NCI-H510A treated with DMSO at 0.1 percent for 48 hours (cell line): ENCODE measurements around the gene TSPEAR.

ENCODE experiments used
- DNase-seq: peaks from one replicate; lab custom pipeline; 2025; lab: John Stamatoyannopoulos, UW

Gene TSPEAR

DNA sequence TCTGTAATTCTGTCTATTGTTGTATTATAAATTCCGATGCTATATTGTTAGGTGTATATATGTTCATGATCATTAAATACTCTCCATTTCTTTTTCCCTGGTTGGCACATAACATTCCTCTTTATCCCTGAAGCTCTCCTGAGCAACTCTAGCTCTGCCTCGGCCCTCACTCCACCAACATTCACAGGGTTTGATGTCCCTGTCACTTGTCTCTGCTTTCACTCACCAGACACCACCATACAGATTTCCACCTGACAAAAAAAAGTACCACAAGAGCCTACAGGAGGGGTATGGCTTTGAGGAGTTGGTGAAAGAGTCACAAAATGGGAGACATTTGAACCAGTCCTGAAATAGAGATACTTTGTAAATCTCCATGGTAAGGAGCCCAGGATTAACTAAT, 8.8 kb upstream of the TSPEAR start:
- no peak for DNase-seq

DNA sequence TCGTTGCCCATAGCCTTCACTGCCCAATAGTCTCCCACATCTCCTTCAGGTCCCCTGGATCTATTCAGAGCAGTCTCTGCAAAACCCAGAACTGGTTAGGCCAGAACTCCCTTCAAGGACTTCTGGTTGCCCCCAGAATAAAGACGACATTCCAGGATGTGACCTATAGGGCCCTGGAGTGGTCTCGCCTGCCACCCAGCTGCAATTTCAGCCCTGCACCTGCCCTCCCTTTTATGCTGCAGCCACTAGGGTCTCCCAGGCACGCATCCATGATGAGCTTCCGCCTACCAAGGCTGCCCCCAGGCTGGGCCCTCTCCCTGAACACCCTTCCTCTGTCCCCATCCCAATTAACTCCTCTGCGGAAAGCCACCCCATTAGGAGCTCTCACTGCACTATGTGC, 7.2 kb upstream of the TSPEAR start:
- DNase-seq: no peak

DNA sequence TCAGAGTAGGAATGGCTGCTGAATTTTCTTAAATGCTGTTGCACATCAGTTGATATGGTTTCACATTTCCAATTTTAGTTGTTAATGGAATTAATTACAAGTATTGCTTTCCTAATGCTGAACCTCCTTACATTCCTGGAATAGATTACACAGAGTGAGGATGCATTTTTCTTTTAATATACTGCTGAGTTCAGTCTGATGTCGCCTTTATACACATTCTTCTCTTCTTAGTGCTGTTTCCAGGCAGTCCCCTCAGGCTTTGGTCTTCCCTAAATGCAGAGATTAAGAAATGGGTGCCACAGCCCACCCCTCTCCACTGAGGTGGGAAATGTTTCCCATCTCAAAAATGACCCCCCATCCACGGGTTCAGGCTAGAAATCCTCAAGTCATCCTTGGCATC, 6.7 kb upstream of the TSPEAR start:
- no peak for DNase-seq

DNA sequence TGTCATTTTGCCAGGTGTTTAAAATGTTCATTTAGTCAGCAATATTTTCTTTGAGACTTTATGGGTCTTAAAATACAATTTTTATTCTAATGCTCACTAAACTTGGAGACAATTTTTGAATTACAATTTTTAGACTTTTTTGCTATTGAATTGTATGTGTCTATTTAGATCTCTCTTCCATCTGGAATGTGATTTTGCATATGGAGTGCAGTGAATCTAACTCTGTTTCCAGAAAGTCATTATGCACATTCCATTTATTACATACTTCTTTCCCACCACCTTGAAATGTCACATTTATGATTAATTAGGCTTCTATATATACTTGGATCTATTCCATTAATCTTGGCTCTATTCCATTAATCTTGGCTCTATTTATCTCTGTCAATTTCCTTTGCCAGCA, 5.6 kb upstream of the TSPEAR start:
- DNase-seq: no peak

DNA sequence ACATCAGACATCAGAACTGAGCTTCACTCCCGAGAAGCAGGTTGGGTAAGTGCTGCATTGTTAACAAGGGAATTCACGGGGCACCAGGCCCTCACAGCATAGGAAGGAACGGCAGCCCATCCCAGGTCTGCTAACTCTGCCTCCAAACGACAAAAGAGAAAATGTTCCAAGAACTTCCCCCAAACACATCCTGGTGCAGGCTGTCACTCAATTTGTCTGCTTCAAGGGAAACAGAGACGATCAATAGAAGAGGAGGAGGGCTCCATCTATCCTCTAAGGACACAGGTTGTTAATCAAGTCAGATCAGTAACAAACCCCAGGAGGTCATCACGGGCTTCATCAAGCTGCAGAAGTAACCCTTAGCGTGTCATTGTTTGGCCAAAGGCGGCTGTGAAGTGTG, 3.5 kb upstream of the TSPEAR start:
- DNase-seq: no peak

DNA sequence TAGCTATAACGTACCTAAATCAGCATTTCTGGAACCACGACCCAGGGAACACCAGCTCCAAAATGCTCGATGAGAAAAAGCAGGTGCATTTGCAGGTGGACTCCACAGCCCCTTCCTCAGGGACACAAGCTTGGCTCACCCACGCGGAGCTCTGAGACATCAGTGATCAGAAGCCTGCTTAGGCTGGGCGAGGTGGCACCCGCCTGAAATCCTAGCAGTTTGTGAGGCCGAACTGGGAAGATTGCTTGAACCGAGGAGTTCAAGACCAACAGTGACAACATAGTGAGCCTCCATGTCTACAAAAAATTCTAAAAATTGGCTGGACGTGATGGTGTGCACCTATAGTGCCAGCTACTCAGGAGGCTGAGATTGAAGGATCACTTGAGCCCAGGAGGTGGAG, 2.5 kb upstream of the TSPEAR start:
- DNase-seq: no peak

DNA sequence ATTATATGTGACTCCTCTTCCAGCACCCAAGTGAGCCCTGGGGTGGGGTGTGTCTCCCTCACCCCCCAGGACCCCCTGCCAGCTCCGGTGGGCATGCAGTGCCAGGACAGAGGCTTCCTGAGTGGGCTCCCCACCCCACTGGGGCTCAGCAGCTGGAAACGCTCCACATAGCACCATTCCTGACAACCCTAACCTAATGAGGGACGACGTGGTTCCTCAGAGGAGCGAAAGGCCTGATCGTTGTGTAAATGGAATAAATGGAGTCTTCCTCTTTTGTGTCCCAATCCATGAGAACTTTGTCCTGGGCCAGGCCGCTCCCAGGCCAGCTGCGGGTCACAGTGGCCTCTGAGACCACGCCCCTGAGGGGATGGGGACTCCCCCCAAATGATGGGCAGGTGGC, 1.8 kb upstream of the TSPEAR start:
- no peak for DNase-seq

DNA sequence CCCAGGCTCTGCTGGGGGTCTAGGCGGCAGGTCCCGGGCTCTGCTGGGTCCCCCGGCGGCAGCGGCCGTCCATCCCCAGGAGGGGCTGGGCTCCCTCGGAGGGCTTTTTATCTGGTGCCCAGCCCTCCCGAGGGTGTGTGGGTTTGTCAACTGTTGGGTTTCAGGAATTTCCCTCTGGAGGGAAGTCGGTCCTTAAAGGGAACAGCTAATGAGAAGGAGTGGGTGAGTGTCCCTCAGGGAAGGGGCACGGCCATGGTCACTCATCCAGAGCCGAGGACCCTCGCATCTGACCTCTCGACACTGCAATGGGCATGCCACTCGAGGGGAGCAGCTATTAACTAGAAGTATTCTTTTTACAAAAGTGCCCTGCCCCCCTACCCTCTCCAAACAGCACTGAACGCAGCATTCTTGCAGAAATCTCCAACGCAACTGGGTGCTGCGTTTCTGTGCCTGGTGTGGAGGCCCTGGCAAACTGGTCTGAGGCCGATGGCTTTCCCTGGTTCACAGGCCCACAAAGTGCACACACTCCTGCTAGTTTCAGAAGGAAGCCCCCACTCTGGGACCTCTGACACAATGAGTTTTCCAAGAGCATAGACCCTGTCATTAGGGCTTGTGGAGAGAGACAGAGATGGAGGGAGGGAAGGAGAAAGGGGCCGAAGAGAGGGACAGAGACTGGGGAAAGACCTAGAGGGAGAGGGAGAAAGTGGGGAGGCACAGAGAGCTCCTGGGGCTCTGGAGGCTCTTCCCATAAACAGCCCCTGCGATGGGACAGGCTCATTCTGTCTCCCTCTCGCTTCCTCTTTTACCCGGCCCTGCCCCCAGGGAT, 1.0 kb upstream of the TSPEAR start:
- DNase-seq: no peak

DNA sequence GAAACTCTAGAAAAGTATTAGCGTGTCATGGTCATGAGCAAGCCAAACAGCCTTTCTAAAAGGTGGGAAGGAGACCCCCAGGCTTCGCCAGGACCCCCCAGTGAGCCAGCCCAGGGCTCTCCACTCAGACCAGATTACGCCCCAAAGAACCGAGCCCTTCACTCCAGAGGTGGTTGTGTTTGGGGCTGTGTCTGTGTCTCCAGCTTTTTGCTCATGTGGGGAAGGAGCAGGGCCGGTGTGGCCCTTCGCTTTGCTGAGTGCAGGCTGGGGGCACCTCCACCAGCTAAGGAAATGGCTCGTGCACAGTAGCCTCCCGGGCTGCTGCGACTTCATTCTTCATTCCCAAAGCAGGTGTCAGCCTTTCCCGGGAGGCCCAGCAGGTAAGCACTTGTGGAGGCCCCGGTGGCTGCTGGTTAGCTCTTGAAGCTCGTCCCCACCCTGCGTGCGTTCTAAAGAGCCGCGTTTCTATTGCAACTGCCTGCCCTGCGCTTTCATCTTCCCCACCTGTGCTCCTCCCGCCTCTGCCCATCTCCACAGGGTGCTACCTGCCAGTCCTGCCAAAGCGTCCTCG, 531 bp downstream of the TSPEAR start:
- DNase-seq: peak; percentile 95

DNA sequence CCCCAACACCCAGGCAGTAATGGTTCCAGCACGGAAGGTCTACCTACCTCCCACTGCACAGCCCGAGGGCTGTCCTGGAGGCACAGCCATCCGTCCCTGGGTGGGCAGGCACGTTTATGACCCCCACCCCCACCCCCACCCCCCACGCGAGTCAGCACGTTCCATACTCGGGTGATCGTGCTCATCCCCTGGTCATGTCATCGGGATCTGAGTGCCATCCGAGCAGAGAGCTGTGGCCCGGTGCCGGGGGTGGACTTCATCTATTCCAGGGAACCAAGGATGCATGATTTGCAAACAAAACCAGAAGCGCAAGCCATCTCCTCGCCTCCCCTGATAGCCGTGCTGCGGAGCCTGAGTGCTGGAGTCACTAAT, 1.1 kb downstream of the TSPEAR start:
- no peak for DNase-seq

DNA sequence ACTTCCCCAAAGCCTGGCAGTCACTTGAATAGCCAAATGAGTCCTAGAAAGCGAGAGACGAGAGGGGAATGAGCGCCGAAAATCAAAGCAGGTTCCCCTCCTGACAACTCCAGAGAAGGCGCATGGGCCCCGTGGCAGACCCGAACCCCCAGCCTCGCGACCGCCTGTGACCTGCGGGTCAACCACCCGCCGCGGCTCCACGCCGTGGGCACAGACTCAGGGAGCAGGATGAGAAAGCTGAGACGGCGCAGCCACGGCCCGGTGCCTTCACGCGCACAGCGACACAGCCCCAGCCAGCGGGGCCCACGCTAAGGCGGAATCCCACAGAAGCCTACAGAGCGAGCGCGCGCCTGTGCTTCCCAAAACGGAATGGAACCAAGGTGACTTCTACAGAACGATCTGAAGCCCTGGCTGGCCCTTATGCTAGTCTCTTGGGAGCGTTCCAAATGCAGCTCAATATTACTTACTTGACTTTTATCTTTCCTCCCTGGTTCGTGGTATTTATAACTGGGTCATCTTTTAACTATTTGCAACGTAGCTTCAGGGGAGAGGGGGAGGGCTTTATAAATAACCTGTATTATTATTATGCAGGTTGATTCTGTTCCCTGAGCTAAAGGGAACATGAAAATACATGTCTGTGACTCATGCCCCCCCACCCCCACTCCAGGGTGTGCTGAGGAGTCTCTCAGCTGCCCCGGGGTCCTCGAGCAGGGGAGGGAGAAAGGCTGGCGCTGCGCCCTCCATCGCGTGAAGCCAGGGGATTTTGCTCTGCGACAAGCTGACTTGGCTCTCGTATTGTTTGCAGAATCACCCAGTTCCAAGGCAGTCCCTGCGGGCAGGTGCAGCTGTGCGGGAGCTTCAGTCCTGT, 1.7 kb downstream of the TSPEAR start:
- DNase-seq: peak; percentile 31

DNA sequence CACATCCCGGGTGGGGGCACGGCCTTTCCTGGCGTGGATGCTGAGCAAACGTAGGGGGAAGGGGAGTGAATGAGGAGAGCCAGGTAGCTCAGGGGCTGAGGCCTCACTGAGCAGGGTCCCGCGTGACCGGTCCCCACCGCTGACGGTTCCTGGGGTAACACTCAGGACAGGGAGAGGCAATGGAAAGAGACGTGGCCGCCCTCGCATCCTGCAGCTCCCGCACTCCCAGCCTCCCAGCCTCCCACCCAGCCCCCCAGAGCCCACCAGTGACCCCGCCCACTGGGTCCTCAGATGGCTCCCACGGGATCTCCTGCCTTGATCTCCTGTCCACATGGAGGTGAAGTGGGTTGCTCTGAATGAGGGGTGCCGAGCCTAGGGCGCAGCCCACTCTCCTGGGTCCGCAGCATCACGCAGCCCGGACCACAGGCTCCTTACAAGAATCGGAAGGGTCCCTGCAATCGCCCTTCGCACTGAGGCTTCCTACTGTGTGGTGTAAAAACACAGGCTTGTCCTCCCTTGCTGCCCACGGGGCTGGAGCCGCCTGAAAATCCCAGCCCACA, 2.4 kb downstream of the TSPEAR start:
- no peak for DNase-seq

DNA sequence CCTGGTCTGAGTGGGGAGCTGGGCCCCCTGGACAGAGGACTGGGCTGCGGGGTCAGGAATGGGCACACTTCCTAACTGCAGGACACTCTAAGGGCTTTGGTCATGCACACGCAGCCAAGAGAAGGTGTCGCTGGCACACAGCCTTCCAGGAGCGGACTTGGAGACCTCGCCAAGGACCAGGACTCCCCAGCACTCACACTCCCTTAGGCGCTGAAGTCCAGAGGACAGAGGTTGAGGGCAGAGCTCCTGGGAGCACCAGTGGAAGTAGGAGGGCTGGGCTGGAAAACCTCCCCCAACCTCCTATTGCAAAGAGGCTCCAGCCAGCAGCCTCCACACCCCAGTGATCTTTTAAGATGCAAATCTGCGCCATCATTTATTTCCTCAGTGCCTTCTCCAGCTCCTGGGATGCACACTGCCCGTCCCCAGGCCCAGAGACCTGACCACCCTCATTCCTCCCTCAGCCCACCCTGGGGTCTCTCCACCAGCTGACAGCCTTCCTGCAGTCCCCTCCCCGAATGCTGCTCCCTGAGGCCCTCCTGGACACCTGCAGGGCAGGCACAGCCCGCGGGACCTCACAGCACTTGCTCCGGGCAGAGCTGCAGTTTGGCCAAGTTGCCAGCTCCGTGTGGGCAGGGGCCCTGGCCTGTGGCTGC, 3.0 kb downstream of the TSPEAR start:
- no peak for DNase-seq

DNA sequence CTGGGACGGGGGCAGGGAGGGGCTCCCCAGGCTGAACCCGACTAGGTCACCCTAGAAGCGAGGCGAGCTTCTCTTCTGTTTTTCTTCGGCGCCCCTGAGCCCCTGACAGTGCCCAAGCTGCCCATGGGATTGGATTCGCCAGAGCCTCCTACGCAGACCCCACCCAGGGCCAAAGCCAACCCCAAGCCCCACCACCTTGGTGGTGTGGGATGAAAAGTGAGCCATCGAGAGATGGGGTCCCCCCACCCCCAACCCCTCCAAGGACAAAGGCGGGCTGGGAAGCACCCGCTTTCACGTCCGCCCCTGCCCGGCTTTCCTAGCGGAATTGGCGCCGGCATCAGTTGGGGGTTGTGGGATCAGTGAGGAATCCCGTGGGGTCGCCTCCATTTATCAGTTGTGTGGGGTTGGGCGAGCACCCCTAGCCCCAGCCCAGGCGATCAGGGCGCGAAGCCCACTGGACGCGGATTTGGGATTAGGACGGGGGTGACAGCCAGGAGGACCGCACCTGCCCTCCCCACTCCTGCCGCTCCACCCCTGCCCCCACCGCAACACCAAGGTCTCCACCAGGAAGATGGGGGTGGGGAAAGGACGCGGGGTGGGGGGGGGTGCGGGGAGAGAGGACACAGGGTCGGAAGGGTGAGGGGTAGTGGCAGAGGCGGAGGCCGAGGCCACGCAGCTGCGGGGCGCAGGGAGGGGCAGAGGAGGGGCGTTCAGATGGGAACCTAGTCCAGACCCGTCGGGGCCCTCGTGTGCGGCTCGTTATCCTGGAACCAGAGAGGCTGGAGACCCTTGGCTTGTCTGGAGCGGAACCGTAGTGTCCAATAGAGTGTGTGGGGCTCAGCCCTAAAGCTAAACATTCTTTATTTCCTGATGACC, 4.4 kb downstream of the TSPEAR start:
- no peak for DNase-seq

DNA sequence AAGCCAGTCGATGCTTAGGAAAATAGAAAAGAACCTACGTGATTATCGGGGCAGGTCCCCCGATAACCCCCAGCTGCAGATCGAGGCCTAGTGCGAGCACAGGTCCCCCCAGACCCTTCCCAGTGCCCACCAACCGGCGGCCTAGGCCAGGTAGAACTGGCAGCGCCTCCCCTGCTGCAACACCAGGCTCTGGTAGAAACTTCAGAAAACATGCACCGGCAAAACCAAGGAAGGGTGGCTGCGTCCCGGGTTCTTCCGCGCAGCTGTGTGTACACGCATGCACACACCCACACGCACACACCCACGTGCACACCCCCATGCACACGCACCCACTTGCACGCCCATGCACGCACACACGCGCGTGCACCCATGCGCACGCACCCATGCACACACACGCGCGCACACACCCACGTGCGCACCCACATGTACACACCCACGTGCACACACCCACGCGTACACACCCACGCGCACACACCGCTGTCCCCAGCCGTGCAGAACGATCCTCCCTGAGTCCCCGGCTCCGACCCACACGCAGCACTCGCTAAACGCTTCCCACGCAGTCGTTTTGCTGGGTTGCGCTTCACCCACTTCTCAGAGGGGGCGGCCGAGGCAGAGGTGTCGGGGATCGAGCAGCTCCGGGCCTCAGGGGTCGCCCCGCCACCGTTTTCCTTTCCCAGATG, 5.2 kb downstream of the TSPEAR start:
- DNase-seq: no peak

DNA sequence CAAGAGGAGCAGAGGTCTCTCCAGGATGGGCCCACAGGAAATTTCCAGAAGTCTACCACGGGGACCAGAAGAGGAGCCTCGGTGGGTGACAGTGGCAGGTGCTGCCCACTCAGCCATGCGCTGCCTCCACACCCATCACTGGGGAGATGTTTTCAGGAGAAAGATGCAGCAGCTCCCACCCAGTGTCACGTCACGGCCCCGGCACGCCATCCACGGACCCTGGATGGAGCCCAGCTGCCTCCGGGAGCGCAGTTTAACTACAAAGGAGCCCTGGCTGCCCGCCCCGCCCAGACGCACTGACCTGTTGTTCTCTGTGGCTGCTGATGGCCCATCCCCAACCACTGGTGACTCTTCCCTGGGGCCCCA, 6.8 kb downstream of the TSPEAR start:
- no peak for DNase-seq

DNA sequence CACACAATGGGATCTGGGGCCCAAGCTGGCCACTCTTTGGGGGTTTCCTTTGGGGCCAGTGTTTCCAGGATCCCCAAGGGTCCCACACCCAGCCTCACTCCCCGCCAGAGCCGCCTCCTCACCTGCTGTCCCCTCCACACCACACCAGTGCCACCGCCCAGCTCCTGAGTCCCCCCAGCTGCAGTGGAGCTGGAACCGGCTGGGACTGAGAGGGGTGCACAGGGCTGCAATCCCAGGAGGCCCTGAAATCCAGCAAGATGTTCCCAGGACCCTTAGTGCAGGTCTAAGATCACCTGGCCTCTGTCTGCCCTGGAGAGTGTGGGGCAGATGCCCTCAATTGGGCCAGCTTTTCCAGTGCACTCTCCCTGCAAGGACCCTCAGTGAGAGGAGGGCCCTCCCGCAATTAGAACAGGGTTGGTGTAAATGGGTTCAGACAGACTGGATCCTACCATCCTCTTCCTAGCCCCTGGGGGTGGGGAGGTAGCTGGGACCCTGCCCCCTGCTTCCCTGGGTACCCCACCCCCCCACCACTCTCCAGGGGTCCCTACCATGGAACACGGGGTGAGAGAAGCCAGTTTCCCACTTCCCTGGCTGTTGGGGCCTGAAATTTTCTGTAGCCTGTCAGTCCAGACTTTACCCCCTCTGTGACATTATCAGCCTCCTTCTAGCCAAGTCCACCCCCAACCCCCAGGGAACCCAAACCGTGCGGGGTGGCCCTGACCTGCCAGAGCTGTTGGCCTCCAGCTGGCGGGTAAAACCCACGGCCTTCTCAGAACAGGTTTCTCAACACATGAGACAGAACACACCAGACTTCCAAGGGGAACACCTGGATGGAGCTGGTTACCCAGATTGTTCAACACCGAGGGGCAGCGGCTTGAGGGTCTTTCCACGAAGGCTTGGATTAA, 7.4 kb downstream of the TSPEAR start:
- DNase-seq: no peak

DNA sequence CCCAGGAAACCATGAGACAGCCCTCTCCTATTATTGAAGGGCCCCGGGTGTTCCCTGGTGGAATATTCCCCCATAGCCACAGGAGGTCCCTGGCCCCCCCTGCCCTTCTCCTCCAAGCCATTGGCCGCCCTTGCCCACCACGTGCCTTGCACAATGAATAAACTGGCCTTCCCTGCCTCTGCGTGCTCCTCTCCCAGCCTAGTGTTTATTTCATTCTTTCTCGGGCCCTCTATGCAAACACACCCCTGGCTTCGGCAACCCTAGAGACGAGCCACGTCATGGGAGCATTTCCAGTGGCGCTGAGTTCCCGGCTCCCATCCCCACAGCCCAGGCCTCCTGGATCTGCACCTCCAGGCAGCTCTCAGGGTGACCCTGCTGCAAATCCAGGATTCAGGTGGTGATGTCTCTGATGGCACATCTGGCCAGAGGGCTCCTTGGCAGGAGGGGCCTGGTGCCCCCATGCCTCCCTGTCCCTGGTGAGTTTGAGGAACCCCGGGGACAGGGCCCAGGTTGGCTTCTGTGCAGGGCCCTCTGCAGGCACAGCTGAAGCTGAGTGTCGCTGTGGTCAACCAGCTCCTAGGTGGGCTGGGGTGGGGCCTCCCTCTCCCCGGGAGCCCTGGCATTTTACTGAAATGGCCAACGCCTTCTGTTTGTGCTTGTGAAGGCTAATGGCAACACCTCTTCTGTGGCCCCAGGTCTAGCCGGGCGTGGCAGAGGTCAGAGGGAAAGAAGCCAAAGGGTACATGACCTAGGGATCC, 8.2 kb downstream of the TSPEAR start:
- peak; percentile 64 for DNase-seq
